ENCODE results near the gene CMSS1. TPM values are rescaled to one million over a fixed set of nuclear protein-coding genes. Genes with fewer than 3 reads are reported as not detected.

Gene CMSS1
- total RNA-seq, 1 donor from 2014 or later = 9.2 TPM

GRCh38 chr3:99923873-99924272 is 106.2 kb downstream of the CMSS1 start:
- intact Hi-C loops (cut with DNase I) = no loop called here
- H3K36me3 ChIP-seq = no peaks in the 10 kb centered on the region
- DNase-seq (ENCODE audit: low spot score in 2 of 2) = no peak
- no peak for TF ChIP-seq CTCF (IDR thresholded peaks at IDR 0.05)
- H3K4me1 ChIP-seq = peaks cover 0 to 37% of the 10 kb centered on the region in 2 donors
- H3K4me3 ChIP-seq = no peak overlapping the region
- peak overlapping the region; percentile 78 to 83 for H3K27ac ChIP-seq
- H3K9me3 ChIP-seq = no peaks in the 10 kb centered on the region
- no peaks in the 10 kb centered on the region for H3K27me3 ChIP-seq

- Histone ChIP-seq H3K27me3 (no peaks in the 10 kb centered on the region), H3K36me3 (no peaks in the 10 kb centered on the region), H3K4me3 (no peak overlapping the region), H3K9me3 (no peaks in the 10 kb centered on the region), H3K4me1 (peaks cover 4 to 35% of the 10 kb centered on the region in 2 donors), H3K27ac (peak overlapping the region; percentile 78 to 84)
- intact Hi-C loops (cut with DNase I) = loop anchor here (5.0 kb wide), 1 partner anchor 48 kb away; no protein-coding TSS in a partner anchor
- no peak for TF ChIP-seq CTCF (IDR thresholded peaks at IDR 0.05)
- peak in 1 of 2 donors; percentile 82 for DNase-seq (ENCODE audit: low spot score in 2 of 2)
Measured at GRCh38 chr3:99925584-99926230, 108.0 kb downstream of the CMSS1 start.

- peaks cover 4 to 43% of the 10 kb centered on the region in 2 donors for H3K4me1 ChIP-seq
Measured at GRCh38 chr3:99927671-99928457, 110.2 kb downstream of the CMSS1 start.

GRCh38 chr3:99928771-99929744 is 111.4 kb downstream of the CMSS1 start:
- Histone ChIP-seq H3K27me3 (no peaks in the 10 kb centered on the region), H3K36me3 (no peaks in the 10 kb centered on the region), H3K4me1 (peaks cover 4 to 40% of the 10 kb centered on the region in 2 donors), H3K27ac (peak overlapping the region; percentile 78 to 84), H3K4me3 (peak overlapping the region in 1 of 2 donors; percentile 30), H3K9me3 (no peaks in the 10 kb centered on the region)
- no peak for DNase-seq (ENCODE audit: low spot score in 2 of 2)
- intact Hi-C loops (cut with DNase I) = loop anchor here (5.0 kb wide), 1 partner anchor 52 kb away; no protein-coding TSS in a partner anchor
- TF ChIP-seq CTCF (IDR thresholded peaks at IDR 0.05) = peak in 2 of 3 experiments; percentile 32 to 56

More at GRCh38 chr3:99927671-99928457, 110.2 kb downstream of the CMSS1 start:
- H3K36me3 ChIP-seq = no peaks in the 10 kb centered on the region
- no peak for DNase-seq (ENCODE audit: low spot score in 2 of 2)
- no peaks in the 10 kb centered on the region for H3K27me3 ChIP-seq
- H3K27ac ChIP-seq = peak overlapping the region; percentile 78 to 84
- H3K9me3 ChIP-seq = no peaks in the 10 kb centered on the region
- intact Hi-C loops (cut with DNase I) = loop anchor here (5.0 kb wide), 1 partner anchor 51 kb away; no protein-coding TSS in a partner anchor
- TF ChIP-seq CTCF (IDR thresholded peaks at IDR 0.05) = no peak
- H3K4me3 ChIP-seq = no peak overlapping the region

GRCh38 chr3:99929745-99930139 is 112.1 kb downstream of the CMSS1 start:
- Histone ChIP-seq H3K27ac (peak overlapping the region; percentile 78 to 84), H3K9me3 (no peaks in the 10 kb centered on the region), H3K27me3 (no peaks in the 10 kb centered on the region), H3K4me1 (peaks cover 4 to 40% of the 10 kb centered on the region in 2 donors), H3K36me3 (no peaks in the 10 kb centered on the region), H3K4me3 (peak overlapping the region in 1 of 2 donors; percentile 30)
- peak in 1 of 2 donors; percentile 73 for DNase-seq (ENCODE audit: low spot score in 2 of 2)
- intact Hi-C loops (cut with DNase I) = loop anchor here (5.0 kb wide), 1 partner anchor 52 kb away; no protein-coding TSS in a partner anchor
- TF ChIP-seq CTCF (IDR thresholded peaks at IDR 0.05) = no peak

Measured in ascending aorta (tissue), 2 donors.